ENCODE data around the gene HDAC9.

GRCh38 chr7:18902892-18903291 is 407.3 kb downstream of the HDAC9 start:
- no peak for TF ChIP-seq CTCF (IDR thresholded peaks at IDR 0.05; ENCODE audit: borderline replicate concordance, extremely low read depth, low read length, poor library complexity, severe bottlenecking)
- TF ChIP-seq EZH2 (IDR thresholded peaks at IDR 0.05; ENCODE audit: borderline replicate concordance, low read depth, low read length, severe bottlenecking) = no peak

Measured in DND-41 (cell line).